Lower leg skin (tissue), 3 donors: Measurements from ENCODE around the gene BLTP2.

Source experiments
- POLR2A ChIP-seq, 2 donors: fragments of 450-650 bp; IDR thresholded peaks; one replicate each; pipeline ENCODE4 v1.6.1; 2016 to 2017; ENCODE audit warnings: antibody characterized with exemption in 2 of 2, mild to moderate bottlenecking in 1 of 2, moderate library complexity in 1 of 2
- TF ChIP-seq, protein P1 (sequence below), 3 donors: fragments of 450-650 bp; IDR thresholded peaks; one replicate each; pipeline ENCODE4 v1.5.1; 2016; ENCODE audit warnings: antibody characterized with exemption in 3 of 3, mild to moderate bottlenecking in 3 of 3, moderate library complexity in 2 of 3

GRCh38 chr17:28686296-28686695 lies 41.3 kb upstream of the BLTP2 start:
- TF ChIP-seq, protein P1, sequence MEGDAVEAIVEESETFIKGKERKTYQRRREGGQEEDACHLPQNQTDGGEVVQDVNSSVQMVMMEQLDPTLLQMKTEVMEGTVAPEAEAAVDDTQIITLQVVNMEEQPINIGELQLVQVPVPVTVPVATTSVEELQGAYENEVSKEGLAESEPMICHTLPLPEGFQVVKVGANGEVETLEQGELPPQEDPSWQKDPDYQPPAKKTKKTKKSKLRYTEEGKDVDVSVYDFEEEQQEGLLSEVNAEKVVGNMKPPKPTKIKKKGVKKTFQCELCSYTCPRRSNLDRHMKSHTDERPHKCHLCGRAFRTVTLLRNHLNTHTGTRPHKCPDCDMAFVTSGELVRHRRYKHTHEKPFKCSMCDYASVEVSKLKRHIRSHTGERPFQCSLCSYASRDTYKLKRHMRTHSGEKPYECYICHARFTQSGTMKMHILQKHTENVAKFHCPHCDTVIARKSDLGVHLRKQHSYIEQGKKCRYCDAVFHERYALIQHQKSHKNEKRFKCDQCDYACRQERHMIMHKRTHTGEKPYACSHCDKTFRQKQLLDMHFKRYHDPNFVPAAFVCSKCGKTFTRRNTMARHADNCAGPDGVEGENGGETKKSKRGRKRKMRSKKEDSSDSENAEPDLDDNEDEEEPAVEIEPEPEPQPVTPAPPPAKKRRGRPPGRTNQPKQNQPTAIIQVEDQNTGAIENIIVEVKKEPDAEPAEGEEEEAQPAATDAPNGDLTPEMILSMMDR (IDR thresholded peaks at IDR 0.05) = no peak
- no peak for TF ChIP-seq POLR2A (IDR thresholded peaks at IDR 0.05)
